D341Med (cell line): ENCODE results near the gene FILIP1L.

Experiments used
- DNase-seq: peaks from one replicate; pipeline ENCODE4 v3.0.0; 2012; ENCODE audit warnings: low spot score

FILIP1L gene

DNA sequence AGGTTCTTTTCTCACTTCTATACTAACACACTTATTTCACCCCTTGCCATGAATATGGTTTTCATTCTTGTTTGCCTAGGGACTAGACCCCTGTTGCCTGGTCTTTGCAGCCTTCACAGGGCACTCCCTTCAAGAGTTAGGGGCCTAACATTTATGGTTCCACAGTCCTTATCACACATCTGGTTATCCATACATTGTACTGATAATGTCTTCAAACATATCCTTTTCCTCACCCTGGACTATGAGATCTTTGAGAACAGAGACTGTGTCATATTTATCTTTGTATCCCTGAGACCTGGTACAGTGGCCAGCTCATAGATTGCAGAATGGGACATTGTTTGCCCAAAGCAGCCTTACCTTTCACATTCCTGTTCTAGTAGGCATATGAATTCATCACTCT is 190.4 kb downstream of the FILIP1L start:
- no peak for DNase-seq

DNA sequence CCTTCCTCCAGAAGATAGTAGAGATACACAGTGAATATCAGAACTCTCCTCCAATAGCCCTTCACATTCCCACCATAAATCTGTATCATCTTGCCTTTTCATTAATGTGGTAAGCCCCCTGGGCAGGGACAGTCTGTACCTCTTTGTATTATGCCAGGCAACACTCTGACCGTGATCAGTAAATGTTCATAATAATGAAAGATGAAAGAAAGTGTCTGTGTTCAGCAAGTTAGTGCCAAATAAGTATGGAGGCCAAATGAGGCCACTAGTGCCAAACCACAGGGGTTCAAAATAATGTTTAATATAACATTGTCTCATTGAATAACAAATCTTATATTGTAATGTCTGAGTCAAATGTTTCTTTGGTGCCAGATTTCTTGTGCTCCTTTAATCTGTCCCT is 192.3 kb downstream of the FILIP1L start:
- DNase-seq, result no peak

DNA sequence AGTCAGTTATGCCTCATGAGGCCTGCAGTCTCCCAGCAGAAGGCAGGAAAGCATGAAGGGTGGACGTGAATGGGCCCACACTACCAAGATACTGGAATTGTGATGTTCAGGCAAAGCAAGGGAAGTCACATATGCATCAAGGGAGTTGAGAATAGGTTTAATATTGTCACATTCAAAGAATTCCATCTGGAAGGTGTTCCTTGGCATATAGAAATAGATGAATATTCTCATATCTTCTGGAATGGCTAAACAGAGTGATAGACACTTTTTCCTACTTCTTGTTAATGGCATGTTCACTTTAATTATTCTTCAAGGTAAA is 193.0 kb downstream of the FILIP1L start:
- no peak for DNase-seq

DNA sequence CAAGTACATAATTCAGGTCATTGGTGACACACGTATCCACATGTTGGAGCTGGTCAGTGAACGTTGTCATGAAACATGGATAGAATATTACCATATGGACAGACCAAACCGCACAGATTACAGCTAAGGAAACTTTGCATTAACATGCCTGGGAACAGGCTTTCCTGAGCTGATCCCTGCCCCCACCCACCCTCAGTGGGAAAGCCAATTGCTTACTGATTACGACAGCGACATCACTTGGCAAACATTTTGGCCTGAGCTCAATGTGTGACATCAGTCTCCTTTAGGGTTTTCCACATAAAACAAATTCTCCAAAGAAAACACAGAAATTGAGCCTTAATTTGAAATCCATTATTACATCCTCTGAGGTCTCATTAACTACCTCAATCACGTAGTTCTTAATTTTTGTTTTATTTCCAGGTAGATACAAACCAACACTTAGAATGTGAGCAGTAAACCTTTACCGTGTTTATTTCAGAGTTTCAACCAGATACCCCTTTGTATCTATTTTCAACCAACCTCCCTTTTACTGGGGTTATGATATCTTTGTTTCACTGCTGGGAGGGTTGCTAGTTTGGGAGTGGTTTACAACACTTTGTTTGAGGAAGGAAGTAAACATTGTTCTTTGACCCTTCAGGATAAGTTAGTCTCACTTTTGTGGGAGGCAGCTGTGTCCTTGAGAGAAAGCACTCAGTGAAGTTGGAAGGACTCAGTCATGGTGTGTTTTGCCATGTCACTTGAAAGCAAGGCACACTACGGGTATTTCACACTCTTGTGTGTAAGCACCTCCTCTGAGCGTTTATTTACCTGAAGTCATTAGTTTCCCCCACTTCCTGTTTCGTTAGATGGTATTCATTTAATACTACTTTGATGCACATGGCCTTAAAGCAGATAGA is 193.6 kb downstream of the FILIP1L start:
- DNase-seq, result peak; percentile 38

DNA sequence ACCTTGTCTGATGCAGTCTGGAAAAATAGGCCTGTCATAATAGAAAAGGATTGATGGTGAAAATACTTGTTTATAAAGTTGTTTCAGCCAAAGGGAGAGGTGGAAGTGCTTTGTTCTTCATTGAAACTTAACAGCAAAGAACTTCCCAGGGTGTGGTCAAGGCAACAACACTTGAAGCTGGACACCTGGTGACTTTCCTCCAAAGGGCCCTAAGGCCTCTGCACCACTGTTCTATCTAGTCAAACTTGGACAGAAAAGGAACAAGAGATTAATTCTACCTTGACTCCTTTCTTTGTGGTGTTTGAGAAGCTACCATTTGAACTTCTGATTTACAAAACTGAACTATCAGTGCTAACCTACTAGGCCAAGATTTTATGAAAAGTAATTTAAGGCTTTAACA is 194.6 kb downstream of the FILIP1L start:
- no peak for DNase-seq

DNA sequence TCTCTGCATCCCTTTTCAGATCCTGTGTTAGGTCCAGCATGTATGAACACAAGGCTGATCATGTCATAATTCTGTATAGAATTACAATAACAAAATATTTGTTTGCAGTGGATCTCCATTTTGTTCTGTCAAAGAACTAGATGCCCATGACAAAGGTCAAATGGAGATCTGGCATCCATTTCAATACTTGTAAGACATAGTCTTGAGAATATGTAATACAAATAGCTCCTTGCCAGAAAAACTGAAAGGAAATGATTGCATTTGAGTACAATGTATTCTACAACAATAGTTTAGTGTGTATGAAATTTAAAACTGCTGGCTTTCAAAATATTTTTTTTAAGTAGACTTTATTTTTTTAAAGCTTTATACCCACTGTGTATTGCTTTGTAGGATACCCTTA is 195.6 kb downstream of the FILIP1L start:
- no peak for DNase-seq

DNA sequence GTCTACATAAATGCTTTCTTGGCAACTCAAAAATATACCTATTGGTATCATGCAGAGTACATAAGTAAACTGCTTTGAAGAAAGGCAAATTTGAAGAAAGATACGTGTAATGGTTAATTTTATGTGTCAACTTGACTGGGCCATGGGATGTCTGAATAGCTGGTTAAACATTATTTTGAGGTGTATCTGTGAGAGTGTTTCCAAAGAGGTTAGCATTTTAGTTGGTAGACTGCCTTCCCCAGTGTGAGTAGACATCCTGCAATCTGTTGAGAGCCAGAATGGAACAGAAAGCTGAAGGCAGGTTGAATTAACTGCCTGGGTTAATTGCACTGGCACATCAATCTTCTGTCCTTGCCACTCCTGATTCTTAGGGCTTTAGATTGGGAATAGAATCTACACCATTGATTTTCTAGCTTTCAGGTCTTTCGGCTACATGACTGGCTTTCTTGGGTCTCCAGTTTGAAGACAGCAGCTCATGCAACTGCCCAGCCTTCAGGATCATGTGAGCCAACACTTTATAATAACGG is 198.3 kb downstream of the FILIP1L start:
- no peak for DNase-seq

DNA sequence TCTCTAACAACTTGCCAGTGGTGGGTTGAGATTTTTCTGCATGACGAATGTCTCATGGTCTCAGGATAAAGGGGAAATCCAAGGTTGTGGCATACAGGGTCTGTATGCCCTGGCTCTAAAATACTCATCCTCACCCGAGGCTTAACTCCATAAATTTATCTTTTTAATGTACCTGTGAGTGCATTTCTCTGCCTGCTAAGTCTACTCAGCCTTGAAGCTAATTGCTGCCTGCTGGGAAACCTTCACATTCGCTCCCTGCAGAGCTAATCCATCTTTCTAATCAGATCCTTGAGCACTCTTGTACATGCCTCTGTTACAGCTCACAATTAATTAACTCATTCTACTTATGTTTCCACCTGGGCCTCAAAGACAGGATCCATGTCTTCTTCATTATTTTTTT is 202.9 kb downstream of the FILIP1L start:
- peak; percentile 57 for DNase-seq

DNA sequence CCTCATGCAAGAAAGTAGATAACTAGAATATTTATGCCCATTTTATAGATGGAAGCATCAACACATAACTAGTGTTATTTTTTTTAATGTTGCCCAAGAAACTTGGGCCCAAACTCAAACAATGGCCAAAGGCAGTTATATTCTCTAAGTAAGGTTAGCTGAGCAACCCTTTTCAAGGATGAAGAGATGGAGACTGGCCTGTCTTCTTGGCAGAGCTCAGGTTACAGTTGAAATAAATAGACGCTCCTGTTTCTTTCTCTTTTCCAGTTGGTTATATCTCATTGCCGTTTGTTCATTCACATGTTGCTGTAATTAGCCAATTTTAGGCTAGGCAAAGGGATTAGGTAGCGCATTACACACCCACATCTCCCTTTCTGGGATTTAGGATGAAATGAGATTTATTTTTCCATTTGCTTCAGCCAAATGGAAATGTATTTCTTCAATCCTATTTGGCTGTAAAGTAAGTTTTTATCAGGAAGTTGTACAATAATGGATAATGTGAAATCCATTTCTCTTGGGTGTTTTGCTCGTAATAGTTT is 203.5 kb downstream of the FILIP1L start:
- DNase-seq, result no peak

DNA sequence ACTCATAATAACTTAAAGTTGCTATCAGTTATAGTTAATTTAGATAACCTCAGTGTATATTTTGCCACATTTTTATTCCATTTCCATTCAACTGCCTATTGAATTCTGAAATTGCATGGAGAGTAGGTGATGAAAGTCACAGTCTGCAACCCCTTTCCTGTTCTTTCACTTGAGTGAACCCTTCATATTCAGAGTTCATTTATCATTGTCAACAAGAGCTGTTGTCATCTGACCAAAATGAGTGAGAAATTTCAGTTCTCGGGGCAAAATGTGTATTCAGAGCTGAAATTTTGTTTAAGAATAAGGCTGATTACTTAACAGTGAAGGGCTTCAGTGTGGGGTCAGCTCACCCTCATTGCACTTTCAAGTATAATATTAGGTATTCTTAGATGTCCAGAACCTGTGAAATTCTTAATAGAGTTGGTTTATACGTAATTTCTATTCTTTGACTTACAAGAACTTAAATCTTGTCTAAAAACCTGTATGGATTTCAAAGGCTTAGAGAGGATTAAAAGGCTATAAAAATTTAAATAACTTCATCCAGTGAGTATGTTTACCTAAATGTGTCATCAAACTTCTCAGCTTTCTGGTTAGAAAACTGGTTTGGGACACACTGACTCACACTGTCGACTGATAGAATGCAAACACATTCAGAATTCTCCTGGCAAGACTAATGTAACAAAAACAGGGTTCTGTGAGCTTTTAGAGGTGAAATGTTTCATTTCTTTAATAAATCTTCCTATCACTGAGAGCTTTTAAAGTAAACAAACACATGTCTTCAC is 204.4 kb downstream of the FILIP1L start:
- DNase-seq, result no peak

DNA sequence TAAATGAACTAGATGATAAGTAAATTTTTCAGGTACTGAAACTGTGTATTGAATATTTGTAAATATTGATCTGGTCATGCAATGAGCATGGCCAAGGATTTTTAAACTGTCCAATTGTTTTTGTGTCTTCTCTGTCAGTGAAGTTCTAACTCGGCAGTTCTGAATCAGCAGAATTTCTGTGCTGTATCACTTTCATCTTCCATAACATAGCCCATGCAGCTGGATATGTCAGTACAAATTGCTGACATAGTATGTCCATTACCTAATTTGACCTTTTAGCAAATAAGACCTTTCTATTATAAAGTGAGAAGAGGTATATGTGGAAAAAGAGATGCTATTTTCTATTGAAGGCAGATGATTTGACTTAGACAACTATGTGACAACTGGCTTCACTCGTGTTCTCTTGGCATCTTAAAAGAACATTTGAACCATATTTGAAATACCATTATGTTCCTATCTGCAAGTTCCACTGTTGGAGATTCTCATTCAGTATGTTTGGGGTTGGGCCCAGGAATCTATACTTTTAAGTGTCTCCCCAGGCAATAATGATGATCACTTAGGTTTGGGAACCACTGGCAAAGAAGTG is 206.2 kb downstream of the FILIP1L start:
- no peak for DNase-seq

DNA sequence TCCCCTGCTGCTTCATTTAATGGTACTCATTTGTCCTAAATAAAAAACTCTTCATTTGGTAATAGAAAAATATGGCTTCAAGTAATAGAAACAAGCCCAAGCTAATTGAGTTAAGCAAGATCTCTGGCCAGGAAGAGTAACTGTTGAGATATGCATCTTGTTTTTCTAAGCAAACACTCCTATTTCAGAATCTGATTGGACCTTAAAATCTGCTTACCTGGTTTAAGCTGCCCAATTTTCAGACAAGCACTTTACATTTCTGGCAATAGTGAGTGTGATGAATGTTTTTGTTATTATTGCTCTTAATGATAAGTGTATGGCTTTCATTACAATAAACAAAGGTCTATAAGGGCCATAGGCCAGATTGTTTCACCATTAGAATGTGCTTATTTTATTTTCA is 210.4 kb downstream of the FILIP1L start:
- no peak for DNase-seq

DNA sequence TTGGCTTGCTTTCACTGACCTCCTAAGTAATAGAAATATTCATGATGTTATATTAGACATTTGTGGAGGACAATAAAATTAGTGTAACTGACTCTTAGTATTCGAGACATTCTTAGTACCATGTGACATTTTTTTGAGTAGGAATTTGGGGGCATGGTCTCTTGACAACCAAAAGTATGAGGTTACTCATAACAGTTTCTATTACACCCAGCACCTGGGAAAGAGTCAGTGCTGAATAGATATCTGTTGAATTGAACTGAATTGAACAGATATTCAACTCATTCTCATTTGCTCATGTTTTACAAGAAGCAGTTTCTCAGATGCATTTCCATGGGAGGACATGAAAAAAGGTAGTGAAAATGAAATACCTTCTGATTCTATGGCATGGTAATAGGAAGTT is 212.2 kb downstream of the FILIP1L start:
- no peak for DNase-seq

DNA sequence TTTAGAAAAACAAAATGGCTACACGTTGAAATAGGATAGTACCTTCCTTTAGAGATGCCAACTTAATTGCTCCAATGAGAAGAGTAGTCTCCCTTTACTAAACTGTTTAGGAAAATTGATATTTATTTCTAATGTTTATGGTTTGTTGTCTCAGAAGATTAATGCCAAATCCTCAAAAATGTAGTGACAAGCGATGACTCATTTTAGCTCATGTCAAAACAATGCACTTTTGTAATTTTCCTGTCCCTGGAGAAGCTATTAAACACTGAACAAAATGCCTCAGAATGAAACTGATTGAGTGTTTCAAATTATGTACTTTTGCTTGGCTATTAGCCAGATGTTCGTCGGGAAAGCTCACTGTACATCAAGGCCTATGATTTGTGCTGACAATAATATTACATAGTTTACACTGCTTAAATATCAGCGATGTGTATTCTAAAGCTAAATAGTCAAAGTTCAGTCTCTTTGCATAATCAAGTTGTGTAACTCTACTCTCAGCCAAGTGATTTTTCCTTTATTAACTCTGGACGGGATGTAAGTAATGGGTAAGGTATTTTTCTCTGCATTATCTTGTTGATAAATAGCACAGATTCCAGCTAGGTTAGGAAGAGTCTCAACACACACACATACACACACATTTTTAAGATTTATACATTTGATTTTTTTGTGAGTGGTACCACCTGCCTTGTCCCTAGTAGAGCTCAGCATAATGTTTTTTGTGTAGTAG is 212.9 kb downstream of the FILIP1L start:
- DNase-seq, result no peak

DNA sequence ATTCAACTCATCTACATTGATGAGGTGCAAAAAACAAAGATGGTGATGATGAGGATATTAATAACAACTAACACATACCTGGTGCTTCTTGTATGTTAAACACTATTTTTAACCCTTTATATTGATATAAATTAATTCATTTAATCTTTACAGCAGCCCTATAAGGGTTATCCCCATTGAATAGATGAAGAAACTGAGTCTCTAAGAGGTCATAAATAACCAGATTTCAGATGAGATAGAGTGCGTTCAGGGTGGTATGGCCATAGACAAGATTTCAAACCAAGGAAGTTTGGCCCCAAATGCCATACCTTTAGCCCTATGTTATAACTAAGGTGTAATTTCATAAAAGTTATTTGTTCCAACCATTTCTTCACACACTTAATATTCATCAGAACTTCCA is 214.1 kb downstream of the FILIP1L start:
- no peak for DNase-seq

DNA sequence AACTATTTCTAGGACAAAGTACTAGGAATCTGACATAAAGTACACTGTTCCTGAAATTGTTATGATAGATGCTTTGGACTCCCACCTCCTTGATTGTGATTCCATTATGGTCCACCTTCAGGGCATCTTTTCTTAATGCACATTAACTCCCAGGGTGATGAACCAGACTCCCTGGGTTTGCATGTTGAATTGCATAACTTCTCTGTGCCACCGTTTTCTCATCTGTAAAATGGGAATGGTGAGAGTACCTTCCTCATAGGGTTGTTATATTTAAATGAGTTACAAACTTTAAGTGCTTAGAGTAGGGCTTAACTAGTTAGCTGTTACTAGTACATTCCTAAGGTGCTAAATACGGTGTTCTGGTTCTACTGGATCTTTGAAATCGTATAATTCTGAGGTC is 214.7 kb downstream of the FILIP1L start:
- DNase-seq, result no peak

DNA sequence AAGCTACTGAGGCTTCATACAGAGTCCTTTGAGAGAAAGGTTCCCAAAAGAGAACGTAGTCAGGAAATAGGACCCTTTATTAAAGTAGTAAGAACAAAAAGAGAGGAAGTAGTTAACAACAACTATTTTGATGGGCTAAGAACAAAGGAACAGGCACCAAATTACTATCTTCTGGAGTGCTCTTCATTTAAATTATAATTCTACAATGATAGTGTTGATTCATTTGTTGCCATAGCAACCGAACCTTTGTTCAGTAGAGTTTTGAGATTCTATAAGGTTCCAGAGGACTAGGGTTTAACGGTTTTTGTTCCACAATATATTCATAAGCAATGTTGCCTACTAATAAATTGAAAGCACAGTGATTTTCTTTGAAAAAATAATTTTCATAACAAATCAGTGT is 217.8 kb downstream of the FILIP1L start:
- DNase-seq, result no peak

DNA sequence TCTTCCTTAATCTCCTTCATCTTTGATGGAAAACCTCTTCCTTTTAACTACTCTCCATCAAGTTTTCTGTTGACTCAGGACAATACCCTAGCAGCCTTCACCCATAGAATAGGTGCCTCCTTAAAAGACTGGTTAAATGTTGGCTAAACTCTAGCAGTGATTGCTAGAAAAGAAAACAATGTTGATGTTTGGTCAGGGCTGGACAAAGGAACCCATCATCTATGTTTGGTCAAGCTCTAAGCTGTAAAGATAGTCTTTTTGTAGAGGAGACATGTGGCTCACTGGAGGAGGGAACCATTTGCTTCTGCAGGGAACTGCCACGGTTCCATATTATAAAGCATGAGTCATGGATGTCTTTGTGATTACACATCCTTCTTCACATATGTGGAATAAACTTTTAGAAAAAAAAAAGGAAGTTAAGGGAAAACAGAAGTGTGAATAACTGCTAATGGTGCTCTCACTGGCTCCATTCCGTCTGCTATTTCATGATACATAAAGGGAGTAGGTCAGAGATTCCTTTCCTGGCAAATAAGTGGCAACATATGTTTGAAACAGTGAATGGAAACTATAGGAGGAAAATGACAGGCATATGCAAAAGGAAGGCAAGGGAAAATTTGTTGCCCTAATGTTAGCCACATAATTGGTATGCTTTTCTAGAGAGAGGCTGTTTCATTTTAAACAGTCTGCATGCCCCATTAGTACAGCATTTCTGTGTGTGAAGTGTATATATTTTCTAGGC is 218.4 kb downstream of the FILIP1L start:
- no peak for DNase-seq

DNA sequence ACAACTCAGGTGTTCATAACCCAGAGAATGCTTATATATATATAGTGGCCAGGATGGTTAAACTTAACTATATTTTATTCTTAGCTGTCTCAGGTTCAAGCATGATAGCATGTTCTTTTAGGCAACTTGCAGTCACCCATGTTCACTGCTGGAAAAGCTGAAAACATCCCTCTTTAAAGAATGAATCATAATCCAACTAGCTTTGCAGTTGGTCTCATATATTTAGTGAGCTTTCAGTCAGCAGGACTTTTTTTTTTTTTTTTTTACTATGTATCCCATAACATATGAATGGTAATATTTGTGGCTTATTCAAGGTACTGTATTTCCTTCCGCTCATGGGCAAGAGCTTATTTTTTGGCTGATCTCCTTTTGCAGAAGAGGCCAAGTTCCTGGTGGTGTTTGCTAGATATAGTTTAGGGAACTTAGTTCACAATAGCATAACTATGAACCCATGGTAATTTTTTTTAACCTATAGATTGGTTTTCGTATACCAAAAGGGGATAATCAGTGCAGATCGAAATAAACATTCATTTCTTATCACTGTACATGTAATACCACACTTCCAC is 219.1 kb downstream of the FILIP1L start:
- DNase-seq, result no peak

DNA sequence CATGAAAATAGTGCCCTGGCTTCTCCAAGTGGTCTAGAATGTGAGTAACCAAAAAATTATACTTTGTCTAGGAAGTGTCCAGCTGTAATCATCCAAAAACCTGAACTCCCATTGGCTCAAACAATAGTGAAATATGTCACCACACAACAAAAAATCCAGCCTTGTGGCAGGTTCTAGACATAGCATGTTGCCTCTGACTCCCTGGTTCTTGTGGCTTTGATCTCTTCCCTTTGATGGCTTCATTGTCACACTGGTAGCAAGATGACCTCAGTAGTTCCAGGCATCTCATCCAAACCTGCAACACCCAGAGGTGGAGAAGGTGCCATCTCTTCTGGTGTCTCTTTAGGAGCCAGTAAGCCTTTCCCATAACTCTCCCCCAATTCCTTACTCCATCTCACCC is 222.0 kb downstream of the FILIP1L start:
- no peak for DNase-seq
